Measurements from ENCODE around the gene AKR1C2. TPM values are rescaled to one million over a fixed set of nuclear protein-coding genes. Genes with fewer than 3 reads are reported as not detected.

AKR1C2 gene
- total and polyA plus RNA-seq, 9 of the 15 experiments (the other 6 are each of a cell fraction or from before 2014, with no cell fraction given), result 13.8 to 74.0 (median 30.5) TPM

DNA sequence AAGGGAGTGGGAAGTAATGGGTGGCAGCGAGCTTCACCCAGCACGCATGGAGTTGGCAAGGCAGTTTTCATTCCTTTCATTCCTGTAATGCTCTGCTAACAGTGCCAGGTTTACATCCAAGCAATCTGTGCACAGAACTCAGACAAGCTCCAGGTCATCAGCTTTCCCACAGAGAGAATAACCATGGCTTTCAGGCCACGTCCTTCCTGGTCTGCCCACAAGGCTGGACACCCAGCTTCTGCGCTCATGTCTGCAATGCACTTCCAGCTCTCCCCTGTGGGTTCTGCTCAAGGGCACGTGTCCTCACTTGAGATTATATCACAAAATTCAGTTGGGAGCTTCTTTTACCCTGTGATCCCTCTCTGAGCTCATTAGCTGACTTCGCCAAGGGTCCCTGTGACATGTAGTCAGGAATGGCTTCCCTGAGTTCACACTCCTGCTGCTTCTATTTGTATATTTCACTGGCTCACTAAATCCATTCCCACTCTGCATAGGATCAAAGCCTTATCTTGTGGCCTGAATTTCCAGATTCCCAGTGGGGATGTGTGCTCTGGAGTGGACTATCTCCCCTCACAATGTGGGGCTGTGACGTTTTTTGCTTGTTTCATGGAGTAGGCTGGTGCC lies 18.6 kb downstream of the AKR1C2 start:
- ChIA-PET POLR2A (interaction anchor here (0.5 to 0.6 kb wide), 3 partner anchors 401 to 1217 kb away, joined by 3 read pairs; no protein-coding TSS in a partner anchor), CTCF (ENCODE audit: low intra/inter-chr PET ratio) (no interaction called here)
- peaks cover 18 to 20% of the 10 kb centered on the region in 2 experiments; a peak in 4 of 5 replicates for H3K4me1 ChIP-seq (replicated peaks in 1 of 2; ENCODE audit: control insufficient read depth in 2 of 2, insufficient read depth in 2 of 2, low read length in 2 of 2)
- H3K9me1 ChIP-seq (ENCODE audit: control insufficient read depth, insufficient read depth, low read length), result no peaks in the 10 kb centered on the region
- no peak overlapping the region for H2AFZ ChIP-seq (ENCODE audit: low read depth, low read length)
- ATAC-seq, result no peak
- no peak for FAIRE-seq
- H3K4me3 ChIP-seq, result no peak overlapping the region
- H3K27me3 ChIP-seq (ENCODE audit: control insufficient read depth in 2 of 2, insufficient read depth in 2 of 2, low read length in 2 of 2), result no peaks in the 10 kb centered on the region
- no TSS peak for BruUV-seq (replicated peaks)
- TF ChIP-seq ZBTB40 (IDR thresholded peaks at IDR 0.05) (no peak), ZBTB40 (CRISPR knock-in tag; IDR thresholded peaks at IDR 0.05) (no peak), NCOA1 (IDR thresholded peaks at IDR 0.05; ENCODE audit: low read depth) (no peak), CTBP1 (IDR thresholded peaks at IDR 0.05; ENCODE audit: borderline replicate concordance) (no peak), WHSC1 (IDR thresholded peaks at IDR 0.05; ENCODE audit: low read length) (no peak)
- TF ChIP-seq, protein P1, sequence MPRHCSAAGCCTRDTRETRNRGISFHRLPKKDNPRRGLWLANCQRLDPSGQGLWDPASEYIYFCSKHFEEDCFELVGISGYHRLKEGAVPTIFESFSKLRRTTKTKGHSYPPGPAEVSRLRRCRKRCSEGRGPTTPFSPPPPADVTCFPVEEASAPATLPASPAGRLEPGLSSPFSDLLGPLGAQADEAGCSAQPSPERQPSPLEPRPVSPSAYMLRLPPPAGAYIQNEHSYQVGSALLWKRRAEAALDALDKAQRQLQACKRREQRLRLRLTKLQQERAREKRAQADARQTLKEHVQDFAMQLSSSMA (CRISPR knock-in tag; IDR thresholded peaks at IDR 0.05), result no peak
- TF ChIP-seq, protein P2, sequence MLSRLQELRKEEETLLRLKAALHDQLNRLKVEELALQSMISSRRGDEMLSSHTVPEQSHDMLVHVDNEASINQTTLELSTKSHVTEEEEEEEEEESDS (CRISPR knock-in tag; IDR thresholded peaks at IDR 0.05), result no peak
- no peaks in the 10 kb centered on the region for H3K79me2 ChIP-seq (ENCODE audit: control insufficient read depth, insufficient read depth, low read length)
- H3K4me2 ChIP-seq (ENCODE audit: insufficient read depth, low read length), result no peak overlapping the region
- H3K27ac ChIP-seq (ENCODE audit: extremely low read depth, low read depth, low read length), result no peak overlapping the region
- H3K36me3 ChIP-seq (ENCODE audit: control insufficient read depth, insufficient read depth, low read length), result no peaks in the 10 kb centered on the region
- WGBS (ENCODE audit: insufficient coverage, low coverage, missing lambda C conversion rate), result 74% methylated on average over 7 of the region's 7 CpGs
- in situ Hi-C loops (cut with MboI) (loop anchor here (5.0 kb wide), 2 partner anchors 138 to 297 kb away; no protein-coding TSS in a partner anchor), intact Hi-C loops (cut with micrococcal nuclease) (loop anchor here (5.0 to 10.0 kb wide), 4 partner anchors 87 to 450 kb away; no protein-coding TSS in a partner anchor)
- H3K9ac ChIP-seq (ENCODE audit: insufficient read depth in 1 of 2, low read depth in 2 of 2, low read length in 2 of 2), result no peak overlapping the region
- no peaks in the 10 kb centered on the region for H4K20me1 ChIP-seq (replicated peaks; ENCODE audit: control insufficient read depth, insufficient read depth, low read length)
- DNase-seq (ENCODE audit: extremely low read depth in 1 of 4, low spot score in 3 of 4), result no peak
- no peaks in the 10 kb centered on the region; the same call in 1 of the 2 replicates for H3K9me3 ChIP-seq (replicated peaks; ENCODE audit: control insufficient read depth, insufficient read depth, low read depth, low read length)

All from K562 (cell line).